ENCODE results near the gene FBXW11.
A peak's percentile ranks its signal among the peaks of the same experiment; 100 is the strongest.
"Not testable (repeated sequence)": the region's sequence is repeated elsewhere in the genome, so short reads cannot be mapped to it uniquely, and the experiment has no call there.

The FBXW11 gene

GRCh38 chr5:171963416-171963815, 43.0 kb downstream of the FBXW11 start:
- H3K4me3 ChIP-seq (ENCODE audit: low read length) = no peak overlapping the region
- DNase-seq (ENCODE audit: low read depth, low spot score) = no peak

GRCh38 chr5:171961117-171961516, 45.3 kb downstream of the FBXW11 start:
- no peak for DNase-seq (ENCODE audit: low read depth, low spot score)
- no peak overlapping the region for H3K4me3 ChIP-seq (ENCODE audit: low read length)

- DNase-seq (ENCODE audit: low read depth, low spot score) = peak; percentile 83
- peak overlapping the region; percentile 23 for H3K4me3 ChIP-seq (ENCODE audit: low read length)
Measured at GRCh38 chr5:171957591-171958251, 48.7 kb downstream of the FBXW11 start.

- peak overlapping the region; percentile 23 for H3K4me3 ChIP-seq (ENCODE audit: low read length)
- no peak for DNase-seq (ENCODE audit: low read depth, low spot score)
Measured at GRCh38 chr5:171956887-171957495, 49.4 kb downstream of the FBXW11 start.

- H3K4me3 ChIP-seq (ENCODE audit: low read length) = no peak overlapping the region
- no peak for DNase-seq (ENCODE audit: low read depth, low spot score)
Measured at GRCh38 chr5:171956314-171956713, 50.1 kb downstream of the FBXW11 start.

GRCh38 chr5:171955761-171956160, 50.7 kb downstream of the FBXW11 start:
- no peak overlapping the region for H3K4me3 ChIP-seq (ENCODE audit: low read length)
- no peak for DNase-seq (ENCODE audit: low read depth, low spot score)

GRCh38 chr5:171954721-171955120, 51.7 kb downstream of the FBXW11 start:
- no peak for DNase-seq (ENCODE audit: low read depth, low spot score)
- H3K4me3 ChIP-seq (ENCODE audit: low read length) = no peak overlapping the region

GRCh38 chr5:171953860-171954701, 52.4 kb downstream of the FBXW11 start:
- no peak for DNase-seq (ENCODE audit: low read depth, low spot score)
- H3K4me3 ChIP-seq (ENCODE audit: low read length) = no peak overlapping the region

GRCh38 chr5:171952021-171952420, 54.4 kb downstream of the FBXW11 start:
- H3K4me3 ChIP-seq (ENCODE audit: low read length) = no peak overlapping the region
- DNase-seq (ENCODE audit: low read depth, low spot score) = no peak

- DNase-seq (ENCODE audit: low read depth, low spot score) = no peak
- H3K4me3 ChIP-seq (ENCODE audit: low read length) = no peak overlapping the region
Measured at GRCh38 chr5:171951218-171951617, 55.2 kb downstream of the FBXW11 start.

GRCh38 chr5:171946000-171946781, 60.2 kb downstream of the FBXW11 start:
- H3K4me3 ChIP-seq (ENCODE audit: low read length) = no peak overlapping the region
- no peak for DNase-seq (ENCODE audit: low read depth, low spot score)

- no peak for DNase-seq (ENCODE audit: low read depth, low spot score)
- no peak overlapping the region for H3K4me3 ChIP-seq (ENCODE audit: low read length)
Measured at GRCh38 chr5:171945476-171945875, 61.0 kb downstream of the FBXW11 start.

GRCh38 chr5:171945066-171945465, 61.4 kb downstream of the FBXW11 start:
- H3K4me3 ChIP-seq (ENCODE audit: low read length) = no peak overlapping the region
- DNase-seq (ENCODE audit: low read depth, low spot score) = no peak

GRCh38 chr5:171942112-171942516, 64.3 kb downstream of the FBXW11 start:
- not testable (repeated sequence) for DNase-seq (ENCODE audit: low read depth, low spot score); H3K4me3 ChIP-seq (ENCODE audit: low read length)

- not testable (repeated sequence) for H3K4me3 ChIP-seq (ENCODE audit: low read length); DNase-seq (ENCODE audit: low read depth, low spot score)
Measured at GRCh38 chr5:171941675-171942074, 64.8 kb downstream of the FBXW11 start.

GRCh38 chr5:171941275-171941674, 65.2 kb downstream of the FBXW11 start:
- not testable (repeated sequence) for DNase-seq (ENCODE audit: low read depth, low spot score); H3K4me3 ChIP-seq (ENCODE audit: low read length)

GRCh38 chr5:171939951-171940350, 66.5 kb downstream of the FBXW11 start:
- H3K4me3 ChIP-seq (ENCODE audit: low read length) = no peak overlapping the region
- DNase-seq (ENCODE audit: low read depth, low spot score) = no peak

GRCh38 chr5:171938358-171938757, 68.1 kb downstream of the FBXW11 start:
- H3K4me3 ChIP-seq (ENCODE audit: low read length) = no peak overlapping the region
- no peak for DNase-seq (ENCODE audit: low read depth, low spot score)

- no peak overlapping the region for H3K4me3 ChIP-seq (ENCODE audit: low read length)
Measured at GRCh38 chr5:171937351-171937750, 69.1 kb downstream of the FBXW11 start.

More at GRCh38 chr5:171937351-171937750, 69.1 kb downstream of the FBXW11 start:
- no peak for DNase-seq (ENCODE audit: low read depth, low spot score)
